A549 (cell line): ENCODE data around the gene ERN2. TPM values are rescaled to one million over a fixed set of nuclear protein-coding genes. Genes with fewer than 3 reads are reported as not detected.

ENCODE experiments used
- ATAC-seq, 2 experiments: fragments of 200-7000 bp in 1 of 2; fragments of >200 bp in 1 of 2; cut with Nextera tagmentation in 1 of 2; cut with Tn5 transposase in 1 of 2; 3 replicates each; pipeline versions ENCODE4 v1.8.0 to v1.9.1; 2018 to 2020; ENCODE audit warnings: mild to moderate bottlenecking in 1 of 2, moderate library complexity in 1 of 2
- CTCF ChIA-PET: fragments of 300-600 bp; sonication (Branson Sonifier 250); formaldehyde crosslinking; extraction: SDS; loops from one replicate; lab custom pipeline; 2021; ENCODE audit warnings: antibody characterized with exemption, inconsistent platforms; lab: Yijun Ruan, JAX
- POLR2A ChIA-PET: fragments of 350-600 bp; formaldehyde crosslinking; extraction: SDS; loops from one replicate; lab custom pipeline; 2021; ENCODE audit warnings: antibody characterized with exemption, inconsistent platforms; lab: Yijun Ruan, JAX
- DNase-seq, 2 experiments: peaks; one replicate each; pipeline versions ENCODE4 v3.0.0 to v3.0.0-alpha.2; 2011 to 2016; ENCODE audit warnings: low read depth in 1 of 2, low spot score in 1 of 2
- FAIRE-seq: peaks from 2 replicates; lab custom pipeline; 2011; peaks lifted over from hg19 to GRCh38; lab: Jason Lieb, UNC
- H3K27ac ChIP-seq, 2 experiments: fragments of >200 bp; sonication (Bioruptor Twin); formaldehyde crosslinking; 3 replicates each; pipeline ENCODE4 v1.5.1; 2016 to 2017
- H3K4me1 ChIP-seq: fragments of >200 bp; sonication (Bioruptor Twin); formaldehyde crosslinking; 3 replicates; pipeline ENCODE4 v1.6.1; 2016
- H3K4me2 ChIP-seq: fragments of >200 bp; sonication (Bioruptor Twin); formaldehyde crosslinking; 3 replicates; pipeline ENCODE4 v1.6.1; 2016
- H3K4me3 ChIP-seq: fragments of >200 bp; sonication (Bioruptor Twin); formaldehyde crosslinking; 3 replicates; pipeline ENCODE4 v1.5.1; 2016
- H3K9me3 ChIP-seq: fragments of >200 bp; sonication (Bioruptor Twin); formaldehyde crosslinking; 3 replicates; pipeline ENCODE4 v1.6.1; 2016
- CBX2 ChIP-seq: fragments of 200-600 bp; sonication (generic); IDR thresholded peaks from 2 replicates; pipeline ENCODE4 v1.6.1; 2016; ENCODE audit warnings: low read depth, mild to moderate bottlenecking, borderline replicate concordance
- CEBPB ChIP-seq, 2 experiments: fragments of >200 bp in 1 of 2; sonication (Bioruptor Twin) in 1 of 2; formaldehyde crosslinking in 1 of 2; IDR thresholded peaks; 2 replicates each; pipeline ENCODE4 v1.6.1; 2012 to 2016
- CHD2 ChIP-seq: fragments of 150-350 bp; IDR thresholded peaks from 2 replicates; pipeline ENCODE4 v1.6.1; 2014; ENCODE audit warnings: low read length; ENCODE audit not compliant: partially characterized antibody
- EHF ChIP-seq: fragments of 250-450 bp; sonication (Bioruptor Pico); IDR thresholded peaks from 2 replicates; pipeline ENCODE4 v1.5.0; 2020; ENCODE audit warnings: mild to moderate bottlenecking
- EHMT2 ChIP-seq: fragments of 200-600 bp; sonication (generic); IDR thresholded peaks from 2 replicates; pipeline ENCODE4 v1.6.1; 2016; ENCODE audit warnings: antibody characterized with exemption, low read depth, mild to moderate bottlenecking, moderate library complexity
- HDAC2 ChIP-seq: fragments of 200-600 bp; sonication (generic); IDR thresholded peaks from 2 replicates; pipeline ENCODE4 v1.6.1; 2016
- HOXA7 ChIP-seq: fragments of 250-450 bp; sonication (Bioruptor Pico); IDR thresholded peaks from 2 replicates; pipeline ENCODE4 v1.5.0; 2020; ENCODE audit warnings: mild to moderate bottlenecking, moderate library complexity
- HOXB13 ChIP-seq: fragments of 250-450 bp; sonication (Bioruptor Pico); IDR thresholded peaks from 2 replicates; pipeline ENCODE4 v1.5.0; 2020; ENCODE audit warnings: low read depth, mild to moderate bottlenecking, moderate library complexity
- HOXB5 ChIP-seq: fragments of 250-450 bp; sonication (Bioruptor Pico); IDR thresholded peaks from 2 replicates; pipeline ENCODE4 v1.5.0; 2020; ENCODE audit warnings: mild to moderate bottlenecking, moderate library complexity
- MYC ChIP-seq: IDR thresholded peaks from 2 replicates; pipeline ENCODE4 v1.6.1; 2012; ENCODE audit warnings: mild to moderate bottlenecking, inconsistent platforms, low read length, improper control_type of control experiment, borderline replicate concordance
- NFE2L2 ChIP-seq: fragments of 150-350 bp; conservative IDR thresholded peaks from 2 replicates; pipeline ENCODE4 v1.6.1; 2014; ENCODE audit warnings: low read length
- NPAS2 ChIP-seq: fragments of 250-450 bp; sonication (Bioruptor Pico); IDR thresholded peaks from 2 replicates; pipeline ENCODE4 v1.8.0; 2022; ENCODE audit warnings: mild to moderate bottlenecking, moderate library complexity, borderline replicate concordance
- NR3C1 ChIP-seq: fragments of >200 bp; sonication (Bioruptor Twin); formaldehyde crosslinking; IDR thresholded peaks from 3 replicates; pipeline ENCODE4 v1.6.1; 2017
- PBX3 ChIP-seq: IDR thresholded peaks from 2 replicates; pipeline ENCODE4 v1.6.1; 2012
- POLR2AphosphoS2 ChIP-seq: conservative IDR thresholded peaks from 2 replicates; pipeline ENCODE4 v1.6.1; 2012; ENCODE audit warnings: low read length, improper control_type of control experiment, inconsistent platforms
- REST ChIP-seq: fragments of 200-600 bp; sonication (generic); IDR thresholded peaks from 2 replicates; pipeline ENCODE4 v1.6.1; 2016; ENCODE audit warnings: antibody characterized with exemption, mild to moderate bottlenecking, moderate library complexity
- TP53 ChIP-seq: fragments of 250-450 bp; sonication (Bioruptor Pico); IDR thresholded peaks from 2 replicates; pipeline ENCODE4 v1.5.0; 2021; ENCODE audit warnings: mild to moderate bottlenecking, moderate library complexity
- ZSCAN20 ChIP-seq: fragments of 250-450 bp; sonication (Bioruptor Pico); IDR thresholded peaks from 2 replicates; pipeline ENCODE4 v1.8.0; 2022; ENCODE audit warnings: mild to moderate bottlenecking, moderate library complexity
- WGBS: methylation state at CpG from one replicate; pipeline ENCODE4 v1.1.6; 2017; ENCODE audit errors: missing lambda C conversion rate; 5-methylcytosine and 5-hydroxymethylcytosine counted together
- polyA plus RNA-seq, 4 experiments: library from polyadenylated mRNA; depleted of rRNA in 3 of 4; stranded (reverse); fragments of >200 nt; fragmentation: RNase III in 1 of 4; extraction: RNeasy Plus Mini Kit Qiagen cat#74134 plus additional on column Dnase treatment in 1 of 4; gene quantifications; 2 replicates in 3 of 4; 3 replicates in 1 of 4; pipeline ENCODE4 v1.2.3, GENCODE V29; 2011 to 2017

Gene ERN2
- polyA plus RNA-seq, 2 of the 4 experiments (the other 2 are of a cell fraction): not detected

- Histone ChIP-seq H3K4me2 (no peak overlapping the region), H3K4me1 (no peaks in the 10 kb centered on the region), H3K9me3 (no peaks in the 10 kb centered on the region), H3K27ac (no peak overlapping the region), H3K4me3 (no peak overlapping the region)
- TF ChIP-seq PBX3 (no peak), NR3C1 (no peak), NPAS2 (no peak), POLR2AphosphoS2 (no peak), CBX2 (no peak), EHF (CRISPR knock-in tag) (no peak), MYC (no peak), HDAC2 (no peak), HOXB13 (CRISPR knock-in tag) (no peak), ZSCAN20 (no peak), EHMT2 (no peak), NFE2L2 (no peak), CHD2 (no peak), HOXB5 (CRISPR knock-in tag) (no peak), HOXA7 (no peak), REST (no peak), TP53 (no peak)
- no peak for FAIRE-seq
- ChIA-PET POLR2A (no interaction called here), CTCF (interaction anchor here (0.7 to 2.2 kb wide), 9 partner anchors 10 to 311 kb away, joined by 3 to 7 read pairs (median 3); no protein-coding TSS in a partner anchor)
- WGBS: 53% methylated on average over 19 of the region's 19 CpGs
- ATAC-seq: 0 out of 6 replicates have a peak, but pooled peaks of 1 of the 2 experiments have one; percentile 23
- no peak for DNase-seq
These were observed 21.3 kb upstream of the ERN2 start for GRCh38 chr16:23734176-23734893.

- H3K4me3 ChIP-seq: no peak overlapping the region
- FAIRE-seq (no peak), ATAC-seq (peak; percentile 58 to 73; a peak in 4 of 6 replicates), DNase-seq (peak in 1 of 2 experiments; percentile 42)
- no peaks in the 10 kb centered on the region for H3K9me3 ChIP-seq
- no peak for TF ChIP-seq HOXB13 (CRISPR knock-in tag)
- 0 out of 4 replicates have a peak, but pooled peaks of 1 of the 2 experiments have one; percentile 32 for TF ChIP-seq CEBPB (IDR thresholded peaks at IDR 0.05)
- WGBS: 51% methylated on average over 12 of the region's 12 CpGs
- CTCF ChIA-PET: interaction anchor here (0.9 to 2.0 kb wide), 2 partner anchors 307 to 312 kb away, joined by 3 to 7 read pairs; no protein-coding TSS in a partner anchor
- 0 out of 6 replicates have a peak overlapping the region, but pooled peaks of 1 of the 2 experiments have one; percentile 20 for H3K27ac ChIP-seq
- POLR2A ChIA-PET: interaction anchor here (0.8 kb wide), 1 partner anchor 51 kb away, joined by 3 read pairs; no protein-coding TSS in a partner anchor
- no peaks in the 10 kb centered on the region for H3K4me1 ChIP-seq
- H3K4me2 ChIP-seq: peak overlapping the region; percentile 31; the same call in 2 of the 3 replicates
These were observed 16.7 kb upstream of the ERN2 start for GRCh38 chr16:23729503-23730424.
